GM12878 (cell line): Measurements from ENCODE around the gene SLC22A23. TPM values are rescaled to one million over a fixed set of nuclear protein-coding genes. Genes with fewer than 3 reads are reported as not detected.

Experiments
- BMI1 ChIP-seq: fragments of 450-650 bp; IDR thresholded peaks from 2 replicates; pipeline ENCODE4 v1.6.1; 2016; ENCODE audit warnings: mild to moderate bottlenecking, moderate library complexity, borderline replicate concordance
- CHD1 ChIP-seq: IDR thresholded peaks from 2 replicates; pipeline ENCODE4 v1.6.1; 2012; ENCODE audit warnings: low read depth, low read length, improper control_type of control experiment
- DPF2 ChIP-seq: fragments of 450-650 bp; IDR thresholded peaks from 2 replicates; pipeline ENCODE4 v1.6.1; 2017; ENCODE audit warnings: mild to moderate bottlenecking
- ELK1 ChIP-seq: IDR thresholded peaks from 2 replicates; pipeline ENCODE4 v1.6.1; 2012; ENCODE audit warnings: low read depth, low read length, improper control_type of control experiment
- EP300 ChIP-seq, 2 experiments: fragments of 150-350 bp in 1 of 2; IDR thresholded peaks; 2 replicates each; pipeline ENCODE4 v1.6.1; 2011 to 2012; ENCODE audit warnings: low read depth in 2 of 2, low read length in 2 of 2, borderline replicate concordance in 1 of 2, improper control_type of control experiment in 1 of 2, inconsistent platforms in 1 of 2; ENCODE audit not compliant: control insufficient read depth in 1 of 2
- GATAD2B ChIP-seq: fragments of 450-650 bp; conservative IDR thresholded peaks from 2 replicates; pipeline ENCODE4 v1.6.1; 2017; ENCODE audit warnings: low read depth, mild to moderate bottlenecking, moderate library complexity
- IRF3 ChIP-seq: fragments of 450-650 bp; IDR thresholded peaks from 2 replicates; pipeline ENCODE4 v1.6.1; 2014; ENCODE audit warnings: mild to moderate bottlenecking
- IRF5 ChIP-seq: fragments of 450-650 bp; IDR thresholded peaks from 2 replicates; pipeline ENCODE4 v1.6.1; 2017; ENCODE audit warnings: borderline replicate concordance
- KLF5 ChIP-seq: fragments of 450-650 bp; IDR thresholded peaks from 2 replicates; pipeline ENCODE4 v1.6.1; 2014; ENCODE audit warnings: mild to moderate bottlenecking; ENCODE audit not compliant: partially characterized antibody
- MTA3 ChIP-seq: IDR thresholded peaks from 2 replicates; pipeline ENCODE4 v1.6.1; 2012; ENCODE audit warnings: low read length, inconsistent platforms, borderline replicate concordance
- NBN ChIP-seq: fragments of 450-650 bp; IDR thresholded peaks from 2 replicates; pipeline ENCODE4 v1.6.1; 2016
- PBX3 ChIP-seq: IDR thresholded peaks from 2 replicates; pipeline ENCODE4 v1.6.1; 2011; ENCODE audit warnings: mild to moderate bottlenecking, low read depth, low read length, moderate library complexity; ENCODE audit not compliant: insufficient replicate concordance
- ZNF217 ChIP-seq: fragments of 450-650 bp; IDR thresholded peaks from 2 replicates; pipeline ENCODE4 v1.6.1; 2017; ENCODE audit warnings: antibody characterized with exemption, mild to moderate bottlenecking
- ZNF24 ChIP-seq: fragments of 450-650 bp; IDR thresholded peaks from 2 replicates; pipeline ENCODE4 v1.6.1; 2017; ENCODE audit warnings: antibody characterized with exemption, mild to moderate bottlenecking
- polyA plus RNA-seq, 11 experiments: library from polyadenylated mRNA; depleted of rRNA in 4 of 11; unstranded in 6 of 11; stranded (reverse) in 5 of 11; fragments of >200 nt; fragmentation: Nextera tagmentation in 4 of 11; fragmentation: Illumina TruSeq in 1 of 11; extraction: Ambion mirVana in 4 of 11; extraction: Trizol in 1 of 11; gene quantifications; 1 replicate in 1 of 11; 2 replicates in 10 of 11; pipeline versions ENCODE4 v1.2.1 to v1.2.3, GENCODE V29; 2011 to 2016; ENCODE audit warnings: inconsistent platforms in 2 of 11, missing spikeins in 2 of 11, low read depth in 1 of 11
- total RNA-seq, 4 experiments: library from RNA; depleted of rRNA in 3 of 4; stranded (reverse); fragments of >200 nt in 3 of 4; fragmentation: Illumina TruSeq in 1 of 4; extraction: Trizol in 1 of 4; gene quantifications; 2 replicates each; pipeline versions ENCODE4 v1.2.1 to v1.2.3, GENCODE V29; 2013 to 2021

Gene SLC22A23
- total and polyA plus RNA-seq, 10 of the 15 experiments (the other 5 are each of a cell fraction or from before 2014, with no cell fraction given): 0.20 to 2.4 (median 0.74) TPM

- TF ChIP-seq PBX3: no peak
- no peak for TF ChIP-seq IRF3
- no peak for TF ChIP-seq ZNF217
- no peak for TF ChIP-seq ZNF24
- TF ChIP-seq ELK1: no peak
- no peak for TF ChIP-seq IRF5
- no peak for TF ChIP-seq KLF5
- no peak for TF ChIP-seq CHD1
- TF ChIP-seq BMI1: no peak
- TF ChIP-seq MTA3: no peak
- TF ChIP-seq EP300 (IDR thresholded peaks at IDR 0.05; ENCODE audit: borderline replicate concordance in 1 of 2, control insufficient read depth in 1 of 2, low read depth in 2 of 2, low read length in 2 of 2): no peak
- TF ChIP-seq GATAD2B: no peak
- no peak for TF ChIP-seq DPF2
- no peak for TF ChIP-seq NBN
Observed at GRCh38 chr6:3290931-3291211, 166.0 kb downstream of the SLC22A23 start (continued).
